Measurements from ENCODE around the gene FOXF1.

Gene FOXF1

GRCh38 chr16:86516623-86517003, 6.3 kb downstream of the FOXF1 start:
- H3K36me3 ChIP-seq = no peaks in the 10 kb centered on the region
- DNase-seq = no peak
- TF ChIP-seq CTCF (IDR thresholded peaks at IDR 0.05; ENCODE audit: low read depth, low read length) = no peak
- H3K27me3 ChIP-seq = peaks cover 96% of the 10 kb centered on the region
- H3K4me1 ChIP-seq = no peaks in the 10 kb centered on the region
- no peaks in the 10 kb centered on the region for H3K9me3 ChIP-seq
- H3K4me3 ChIP-seq (ENCODE audit: low read depth, low read length) = no peak overlapping the region

- Histone ChIP-seq H3K4me1 (no peaks in the 10 kb centered on the region), H3K4me3 (ENCODE audit: low read depth, low read length) (no peak overlapping the region), H3K9me3 (no peaks in the 10 kb centered on the region), H3K36me3 (no peaks in the 10 kb centered on the region), H3K27me3 (peaks cover 93% of the 10 kb centered on the region)
- no peak for DNase-seq
- TF ChIP-seq CTCF (IDR thresholded peaks at IDR 0.05; ENCODE audit: low read depth, low read length) = no peak
Observed at GRCh38 chr16:86517033-86517432, 6.7 kb downstream of the FOXF1 start.

GRCh38 chr16:86517652-86518258, 7.4 kb downstream of the FOXF1 start:
- Histone ChIP-seq H3K4me1 (no peaks in the 10 kb centered on the region), H3K36me3 (no peaks in the 10 kb centered on the region), H3K9me3 (no peaks in the 10 kb centered on the region), H3K27me3 (peaks cover 86% of the 10 kb centered on the region), H3K4me3 (ENCODE audit: low read depth, low read length) (no peak overlapping the region)
- peak; percentile 88 for TF ChIP-seq CTCF (IDR thresholded peaks at IDR 0.05; ENCODE audit: low read depth, low read length)
- peak; percentile 79 for DNase-seq

- Histone ChIP-seq H3K4me1 (no peaks in the 10 kb centered on the region), H3K27me3 (peaks cover 78% of the 10 kb centered on the region), H3K9me3 (no peaks in the 10 kb centered on the region), H3K36me3 (no peaks in the 10 kb centered on the region), H3K4me3 (ENCODE audit: low read depth, low read length) (no peak overlapping the region)
- DNase-seq = no peak
- TF ChIP-seq CTCF (IDR thresholded peaks at IDR 0.05; ENCODE audit: low read depth, low read length) = no peak
Observed at GRCh38 chr16:86519007-86519648, 8.8 kb downstream of the FOXF1 start.

GRCh38 chr16:86519649-86520316, 9.5 kb downstream of the FOXF1 start:
- Histone ChIP-seq H3K4me1 (no peaks in the 10 kb centered on the region), H3K27me3 (peaks cover 78% of the 10 kb centered on the region), H3K9me3 (no peaks in the 10 kb centered on the region), H3K4me3 (ENCODE audit: low read depth, low read length) (no peak overlapping the region), H3K36me3 (no peaks in the 10 kb centered on the region)
- peak; percentile 70 for DNase-seq
- peak; percentile 96 for TF ChIP-seq CTCF (IDR thresholded peaks at IDR 0.05; ENCODE audit: low read depth, low read length)
